Liver (tissue), 3 donors: ENCODE data around the gene LDLRAD3.

ENCODE experiments used
- JUND ChIP-seq, 2 donors: IDR thresholded peaks; 2 replicates each; pipeline ENCODE4 v1.6.1; 2016; ENCODE audit warnings: antibody characterized with exemption in 2 of 2
- MAX ChIP-seq: IDR thresholded peaks from 2 replicates; pipeline ENCODE4 v1.6.1; 2016; ENCODE audit warnings: antibody characterized with exemption
- RAD21 ChIP-seq, 2 donors: IDR thresholded peaks; 2 replicates each; pipeline ENCODE4 v1.6.1; 2016; ENCODE audit warnings: antibody characterized with exemption in 2 of 2, mild to moderate bottlenecking in 2 of 2
- TF ChIP-seq, protein P1 (sequence below): fragments of 150-350 bp; IDR thresholded peaks from 2 replicates; pipeline ENCODE4 v1.5.1; 2017; ENCODE audit warnings: improper control_type of control experiment, low read depth, low read length; ENCODE audit not compliant: missing input control
- TF ChIP-seq, protein P2 (sequence below): IDR thresholded peaks from 2 replicates; pipeline ENCODE4 v1.6.1; 2016; ENCODE audit warnings: antibody characterized with exemption, mild to moderate bottlenecking
- TF ChIP-seq, protein P3 (sequence below): IDR thresholded peaks from 2 replicates; pipeline ENCODE4 v1.6.1; 2016; ENCODE audit warnings: antibody characterized with exemption
- donor health status: healthy.
- donor health status: healthy.

DNA sequence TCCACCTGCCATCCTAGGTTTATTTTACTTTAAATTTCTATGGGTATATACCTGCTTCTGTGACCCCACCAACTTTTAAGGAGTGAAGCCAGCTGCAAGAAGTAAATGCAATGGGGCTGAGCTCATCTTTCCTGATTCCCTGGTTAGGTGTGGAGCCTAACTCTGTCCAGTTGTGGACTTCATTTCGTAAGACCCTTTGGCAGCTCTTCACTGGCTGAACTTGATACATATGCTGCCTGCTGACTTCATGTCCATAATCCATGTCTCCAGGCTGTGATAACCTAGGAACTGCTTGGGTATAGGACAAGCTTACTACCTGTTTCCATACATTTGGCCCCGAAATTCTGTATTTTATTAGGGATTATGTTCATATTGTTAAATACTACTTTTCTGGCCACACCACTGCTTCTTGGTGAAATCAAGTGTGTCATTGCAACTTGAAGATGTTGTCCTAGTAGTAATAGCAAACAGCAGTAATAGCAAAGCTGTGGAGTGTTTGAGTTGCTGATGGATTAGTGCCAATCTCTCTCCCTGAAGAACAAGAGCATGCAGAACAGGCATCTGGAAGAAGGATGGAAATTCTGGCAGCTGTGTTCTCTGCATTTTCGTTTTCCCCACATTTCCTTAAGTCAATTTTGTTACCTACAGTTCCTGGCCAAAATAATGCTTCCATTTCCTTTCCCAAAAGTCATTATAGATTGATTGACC is 31.2 kb downstream of the LDLRAD3 start:
- no peak for TF ChIP-seq MAX
- TF ChIP-seq RAD21 (IDR thresholded peaks at IDR 0.05): no peak
- TF ChIP-seq, protein P1, sequence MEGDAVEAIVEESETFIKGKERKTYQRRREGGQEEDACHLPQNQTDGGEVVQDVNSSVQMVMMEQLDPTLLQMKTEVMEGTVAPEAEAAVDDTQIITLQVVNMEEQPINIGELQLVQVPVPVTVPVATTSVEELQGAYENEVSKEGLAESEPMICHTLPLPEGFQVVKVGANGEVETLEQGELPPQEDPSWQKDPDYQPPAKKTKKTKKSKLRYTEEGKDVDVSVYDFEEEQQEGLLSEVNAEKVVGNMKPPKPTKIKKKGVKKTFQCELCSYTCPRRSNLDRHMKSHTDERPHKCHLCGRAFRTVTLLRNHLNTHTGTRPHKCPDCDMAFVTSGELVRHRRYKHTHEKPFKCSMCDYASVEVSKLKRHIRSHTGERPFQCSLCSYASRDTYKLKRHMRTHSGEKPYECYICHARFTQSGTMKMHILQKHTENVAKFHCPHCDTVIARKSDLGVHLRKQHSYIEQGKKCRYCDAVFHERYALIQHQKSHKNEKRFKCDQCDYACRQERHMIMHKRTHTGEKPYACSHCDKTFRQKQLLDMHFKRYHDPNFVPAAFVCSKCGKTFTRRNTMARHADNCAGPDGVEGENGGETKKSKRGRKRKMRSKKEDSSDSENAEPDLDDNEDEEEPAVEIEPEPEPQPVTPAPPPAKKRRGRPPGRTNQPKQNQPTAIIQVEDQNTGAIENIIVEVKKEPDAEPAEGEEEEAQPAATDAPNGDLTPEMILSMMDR: no peak
- TF ChIP-seq, protein P2, sequence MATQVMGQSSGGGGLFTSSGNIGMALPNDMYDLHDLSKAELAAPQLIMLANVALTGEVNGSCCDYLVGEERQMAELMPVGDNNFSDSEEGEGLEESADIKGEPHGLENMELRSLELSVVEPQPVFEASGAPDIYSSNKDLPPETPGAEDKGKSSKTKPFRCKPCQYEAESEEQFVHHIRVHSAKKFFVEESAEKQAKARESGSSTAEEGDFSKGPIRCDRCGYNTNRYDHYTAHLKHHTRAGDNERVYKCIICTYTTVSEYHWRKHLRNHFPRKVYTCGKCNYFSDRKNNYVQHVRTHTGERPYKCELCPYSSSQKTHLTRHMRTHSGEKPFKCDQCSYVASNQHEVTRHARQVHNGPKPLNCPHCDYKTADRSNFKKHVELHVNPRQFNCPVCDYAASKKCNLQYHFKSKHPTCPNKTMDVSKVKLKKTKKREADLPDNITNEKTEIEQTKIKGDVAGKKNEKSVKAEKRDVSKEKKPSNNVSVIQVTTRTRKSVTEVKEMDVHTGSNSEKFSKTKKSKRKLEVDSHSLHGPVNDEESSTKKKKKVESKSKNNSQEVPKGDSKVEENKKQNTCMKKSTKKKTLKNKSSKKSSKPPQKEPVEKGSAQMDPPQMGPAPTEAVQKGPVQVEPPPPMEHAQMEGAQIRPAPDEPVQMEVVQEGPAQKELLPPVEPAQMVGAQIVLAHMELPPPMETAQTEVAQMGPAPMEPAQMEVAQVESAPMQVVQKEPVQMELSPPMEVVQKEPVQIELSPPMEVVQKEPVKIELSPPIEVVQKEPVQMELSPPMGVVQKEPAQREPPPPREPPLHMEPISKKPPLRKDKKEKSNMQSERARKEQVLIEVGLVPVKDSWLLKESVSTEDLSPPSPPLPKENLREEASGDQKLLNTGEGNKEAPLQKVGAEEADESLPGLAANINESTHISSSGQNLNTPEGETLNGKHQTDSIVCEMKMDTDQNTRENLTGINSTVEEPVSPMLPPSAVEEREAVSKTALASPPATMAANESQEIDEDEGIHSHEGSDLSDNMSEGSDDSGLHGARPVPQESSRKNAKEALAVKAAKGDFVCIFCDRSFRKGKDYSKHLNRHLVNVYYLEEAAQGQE: no peak
- TF ChIP-seq JUND (IDR thresholded peaks at IDR 0.05): no peak
- TF ChIP-seq, protein P3, sequence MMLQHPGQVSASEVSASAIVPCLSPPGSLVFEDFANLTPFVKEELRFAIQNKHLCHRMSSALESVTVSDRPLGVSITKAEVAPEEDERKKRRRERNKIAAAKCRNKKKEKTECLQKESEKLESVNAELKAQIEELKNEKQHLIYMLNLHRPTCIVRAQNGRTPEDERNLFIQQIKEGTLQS: no peak
